IMR-90 (cell line): Measurements from ENCODE around the gene POLR3K.

ENCODE experiments used
- CEBPB ChIP-seq: IDR thresholded peaks from 2 replicates; pipeline ENCODE4 v1.6.1; 2012; ENCODE audit warnings: low read depth, low read length, improper control_type of control experiment
- CHD1 ChIP-seq: IDR thresholded peaks from 2 replicates; pipeline ENCODE4 v1.6.1; 2012; ENCODE audit warnings: low read depth, low read length, improper control_type of control experiment
- CTCF ChIP-seq: conservative IDR thresholded peaks from 2 replicates; pipeline ENCODE4 v1.5.1; 2012; ENCODE audit warnings: mild to moderate bottlenecking, low read depth, low read length, improper control_type of control experiment
- MAFK ChIP-seq: IDR thresholded peaks from 2 replicates; pipeline ENCODE4 v1.6.1; 2012; ENCODE audit warnings: low read depth, low read length, improper control_type of control experiment
- NFE2L2 ChIP-seq: fragments of 150-350 bp; IDR thresholded peaks from 2 replicates; pipeline ENCODE4 v1.6.1; 2016; ENCODE audit warnings: low read depth, mild to moderate bottlenecking, low read length
- POLR2A ChIP-seq: IDR thresholded peaks from 2 replicates; pipeline ENCODE4 v1.6.1; 2012; ENCODE audit warnings: mild to moderate bottlenecking, low read depth, low read length
- RAD21 ChIP-seq: IDR thresholded peaks from 2 replicates; pipeline ENCODE4 v1.6.1; 2012; ENCODE audit warnings: low read length, improper control_type of control experiment
- RCOR1 ChIP-seq: IDR thresholded peaks from 2 replicates; pipeline ENCODE4 v1.6.1; 2012; ENCODE audit warnings: mild to moderate bottlenecking, low read length, improper control_type of control experiment; ENCODE audit not compliant: insufficient replicate concordance
- RFX5 ChIP-seq: IDR thresholded peaks from 2 replicates; pipeline ENCODE4 v1.8.0; 2012; ENCODE audit warnings: low read depth, mild to moderate bottlenecking, low read length, moderate library complexity
- SMC3 ChIP-seq: fragments of 150-350 bp; IDR thresholded peaks from 2 replicates; pipeline ENCODE4 v1.6.1; 2016; ENCODE audit warnings: low read depth, mild to moderate bottlenecking, antibody characterized with exemption, low read length, moderate library complexity
- TF ChIP-seq, protein P1 (sequence below): fragments of 150-350 bp; IDR thresholded peaks from 2 replicates; pipeline ENCODE4 v1.6.1; 2017; ENCODE audit warnings: mild to moderate bottlenecking, antibody characterized with exemption, low read length, low read depth

DNA sequence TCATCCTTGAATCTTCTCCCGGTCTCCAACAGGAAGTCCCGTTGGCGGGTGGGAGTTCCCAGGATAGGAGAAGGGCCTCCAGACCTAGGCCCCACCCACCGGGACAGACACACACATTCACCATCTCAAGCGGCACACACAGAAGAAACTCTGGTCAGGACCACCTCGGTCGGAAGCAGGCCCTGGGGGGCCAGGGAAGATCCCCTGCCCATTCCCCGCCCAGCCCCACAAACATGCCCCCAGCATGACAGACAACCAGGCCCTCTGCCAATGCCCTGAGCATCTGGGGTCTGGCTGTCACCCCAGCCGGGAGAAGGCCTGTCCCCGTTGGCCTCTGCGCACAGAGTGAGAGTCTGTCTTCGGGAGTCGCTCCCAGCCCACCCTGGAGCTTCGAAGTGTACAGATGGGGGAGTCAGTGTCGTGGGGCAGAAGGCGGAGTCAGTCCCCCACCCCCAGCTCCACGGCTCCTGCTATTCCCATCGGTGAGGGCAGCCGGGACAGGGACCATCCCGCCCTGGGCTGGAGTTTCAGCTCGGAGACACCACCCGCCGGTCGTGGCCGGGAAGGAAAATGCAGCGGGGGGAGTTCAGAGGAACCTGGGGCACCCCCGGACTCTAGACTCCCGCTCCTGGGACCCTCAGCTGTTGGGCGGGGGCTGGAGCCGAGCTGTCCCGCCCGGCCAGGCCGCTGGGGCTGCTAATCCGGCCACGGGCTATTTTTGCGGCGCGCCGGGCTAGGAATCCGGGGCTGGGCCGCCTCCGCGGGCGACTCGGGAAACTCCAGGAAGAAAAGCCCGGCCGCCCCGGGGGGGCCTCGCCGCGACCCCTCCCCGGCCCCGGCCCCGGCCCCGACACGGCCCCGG is 18.4 kb upstream of the POLR3K start:
- TF ChIP-seq CTCF (no peak), NFE2L2 (no peak), RAD21 (no peak), RCOR1 (no peak), CEBPB (no peak), CHD1 (no peak), RFX5 (no peak), POLR2A (peak; percentile 85), MAFK (no peak), SMC3 (no peak)
- TF ChIP-seq, protein P1, sequence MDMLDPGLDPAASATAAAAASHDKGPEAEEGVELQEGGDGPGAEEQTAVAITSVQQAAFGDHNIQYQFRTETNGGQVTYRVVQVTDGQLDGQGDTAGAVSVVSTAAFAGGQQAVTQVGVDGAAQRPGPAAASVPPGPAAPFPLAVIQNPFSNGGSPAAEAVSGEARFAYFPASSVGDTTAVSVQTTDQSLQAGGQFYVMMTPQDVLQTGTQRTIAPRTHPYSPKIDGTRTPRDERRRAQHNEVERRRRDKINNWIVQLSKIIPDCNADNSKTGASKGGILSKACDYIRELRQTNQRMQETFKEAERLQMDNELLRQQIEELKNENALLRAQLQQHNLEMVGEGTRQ: no peak
